WTC11 (cell line): ENCODE measurements around the gene AP1G2. TPM values are rescaled to one million over a fixed set of nuclear protein-coding genes. Genes with fewer than 3 reads are reported as not detected.

ENCODE experiments used
- ATAC-seq: fragments of 200-7000 bp; cut with Tn5 transposase; 2 replicates; pipeline ENCODE4 v1.10.0; 2021; ENCODE audit warnings: mild to moderate bottlenecking, moderate library complexity
- CTCF ChIA-PET: fragments of 300-600 bp; sonication (Branson Sonifier 250); formaldehyde crosslinking; loops from one replicate; lab custom pipeline; 2021; ENCODE audit warnings: antibody characterized with exemption; lab: Charles Lee
- POLR2A ChIA-PET: fragments of 350-600 bp; sonication (Branson Sonifier 250); formaldehyde crosslinking; loops from one replicate; lab custom pipeline; 2021; ENCODE audit warnings: antibody characterized with exemption; lab: Charles Lee
- DNase-seq: peaks from one replicate; pipeline ENCODE4 v3.0.0; 2021; ENCODE audit warnings: low spot score
- H3K27ac Mint-ChIP-seq: 2 replicates; pipeline ENCODE4 v1.8.0; 2021; ENCODE audit warnings: mixed read lengths
- H3K27me3 Mint-ChIP-seq: 2 replicates; pipeline ENCODE4 v1.8.0; 2021; ENCODE audit warnings: low read depth, mild to moderate bottlenecking, moderate library complexity, mixed read lengths
- H3K36me3 Mint-ChIP-seq: 2 replicates; pipeline ENCODE4 v1.8.0; 2021; ENCODE audit warnings: mixed read lengths
- H3K4me1 Mint-ChIP-seq: 2 replicates; pipeline ENCODE4 v1.8.0; 2022; ENCODE audit warnings: mixed read lengths
- H3K4me3 Mint-ChIP-seq: 2 replicates; pipeline ENCODE4 v1.8.0; 2021; ENCODE audit warnings: mild to moderate bottlenecking, moderate library complexity, mixed read lengths
- H3K9me3 Mint-ChIP-seq: 2 replicates; pipeline ENCODE4 v1.8.0; 2021; ENCODE audit warnings: mixed read lengths
- ARID4B ChIP-seq: sonication (generic); formaldehyde crosslinking; IDR thresholded peaks from 2 replicates; pipeline ENCODE4 v1.8.0; 2023; ENCODE audit warnings: missing genetic modification reagents, mild to moderate bottlenecking, borderline replicate concordance
- CDX4 ChIP-seq: fragments of 250-450 bp; sonication (Bioruptor Pico); IDR thresholded peaks from 2 replicates; pipeline ENCODE4 v1.9.0; 2021; ENCODE audit warnings: moderate library complexity, mild to moderate bottlenecking, inconsistent platforms, borderline replicate concordance
- ERG ChIP-seq: fragments of 250-450 bp; sonication (Bioruptor Pico); IDR thresholded peaks from 2 replicates; pipeline ENCODE4 v1.8.0; 2021; ENCODE audit warnings: mild to moderate bottlenecking
- GABPB1 ChIP-seq: sonication (generic); formaldehyde crosslinking; IDR thresholded peaks from 2 replicates; pipeline ENCODE4 v1.8.1; 2023; ENCODE audit warnings: mild to moderate bottlenecking, missing genetic modification reagents
- NR3C1 ChIP-seq: sonication (generic); formaldehyde crosslinking; conservative IDR thresholded peaks from 2 replicates; pipeline ENCODE4 v1.8.1; 2023; ENCODE audit warnings: low read depth, mild to moderate bottlenecking, missing genetic modification reagents
- SOX15 ChIP-seq: fragments of 250-450 bp; sonication (Bioruptor Pico); IDR thresholded peaks from 2 replicates; pipeline ENCODE4 v1.9.0; 2021; ENCODE audit warnings: mild to moderate bottlenecking
- TEAD4 ChIP-seq: sonication (generic); formaldehyde crosslinking; IDR thresholded peaks from 2 replicates; pipeline ENCODE4 v1.8.0; 2022; ENCODE audit warnings: mild to moderate bottlenecking, missing genetic modification reagents
- ZNF121 ChIP-seq: sonication (generic); formaldehyde crosslinking; IDR thresholded peaks from 2 replicates; pipeline ENCODE4 v1.8.0; 2023; ENCODE audit warnings: missing genetic modification reagents
- ZNF416 ChIP-seq: fragments of 250-450 bp; sonication (Bioruptor Pico); IDR thresholded peaks from 2 replicates; pipeline ENCODE4 v1.9.0; 2021; ENCODE audit warnings: mild to moderate bottlenecking, inconsistent platforms
- total RNA-seq: library from RNA; stranded (reverse); gene quantifications from 3 replicates; pipeline ENCODE4 v1.2.3, GENCODE V29; 2021
- TF ChIP-seq, protein P1 (sequence below): sonication (generic); formaldehyde crosslinking; IDR thresholded peaks from 2 replicates; pipeline ENCODE4 v1.8.0; 2022; ENCODE audit warnings: mild to moderate bottlenecking, missing genetic modification reagents
- TF ChIP-seq, protein P2 (sequence below): fragments of 200-600 bp; IDR thresholded peaks from 2 replicates; pipeline ENCODE4 v1.8.0; 2022; ENCODE audit warnings: antibody characterized with exemption

Gene AP1G2
- total RNA-seq, 1 experiment from 2014 or later = 122 TPM

DNA sequence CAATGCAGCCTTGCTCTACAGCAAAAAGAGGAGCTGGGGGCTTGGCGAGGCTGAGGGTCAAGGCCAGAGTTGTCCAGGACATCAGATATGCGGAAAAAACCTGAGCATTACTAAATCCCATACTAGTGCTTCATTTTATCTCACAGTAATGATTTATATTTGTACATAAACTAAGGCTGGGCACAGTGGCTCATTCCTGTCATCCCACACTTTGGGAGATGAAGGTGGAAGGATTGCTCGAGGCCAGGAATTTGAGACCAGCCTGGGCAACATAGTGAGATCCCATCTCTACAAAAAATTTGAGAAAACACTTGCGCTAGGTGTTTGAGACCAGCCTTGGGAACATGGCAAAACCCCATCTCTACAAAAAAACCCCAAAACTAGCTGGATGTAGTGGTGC, 22.6 kb upstream of the AP1G2 start:
- POLR2A ChIA-PET = no interaction called here
- H3K4me3 Mint-ChIP-seq = no peak overlapping the region
- peaks cover 13% of the 10 kb centered on the region for H3K27me3 Mint-ChIP-seq
- H3K36me3 Mint-ChIP-seq = peaks cover 3% of the 10 kb centered on the region; the same call in 1 of the 2 replicates
- no peak overlapping the region for H3K27ac Mint-ChIP-seq
- DNase-seq = no peak
- CTCF ChIA-PET = interaction anchor here (1.1 to 3.6 kb wide), 5 partner anchors 10 to 320 kb away, joined by 4 to 38 read pairs (median 10); partner anchors contain the start of gene JPH4
- H3K9me3 Mint-ChIP-seq = no peaks in the 10 kb centered on the region
- TF ChIP-seq NR3C1 = no peak
- TF ChIP-seq ZNF121 (CRISPR knock-in tag) = 0 out of 2 replicates have a peak, but pooled peaks have one; percentile 24
- TF ChIP-seq SOX15 (CRISPR knock-in tag) = no peak
- ATAC-seq = no peak
- H3K4me1 Mint-ChIP-seq = peaks cover 20% of the 10 kb centered on the region

DNA sequence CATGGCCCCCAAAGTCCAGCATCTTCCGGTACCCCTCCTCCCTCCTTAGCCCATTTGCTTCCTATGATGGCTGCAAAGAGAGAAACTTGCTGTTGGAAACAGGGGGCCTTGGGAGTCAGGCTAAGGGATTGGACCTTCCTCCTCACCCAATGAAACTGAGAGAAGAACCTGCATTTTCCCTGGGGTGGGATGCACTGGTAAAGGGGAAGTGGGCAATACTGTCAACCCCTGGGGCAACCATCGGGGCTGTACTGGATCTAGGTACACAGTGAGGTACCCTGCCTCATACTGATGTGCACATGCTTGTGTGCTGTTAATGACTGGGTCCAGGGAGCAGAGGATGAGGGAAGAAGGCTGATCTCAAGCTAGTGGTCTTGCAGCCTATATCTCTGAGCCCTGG, 22.0 kb upstream of the AP1G2 start:
- Mint-ChIP-seq H3K9me3 (no peaks in the 10 kb centered on the region), H3K4me1 (peaks cover 20% of the 10 kb centered on the region)
- DNase-seq = no peak
- TF ChIP-seq TEAD4 (CRISPR knock-in tag) = no peak
- no peak for TF ChIP-seq ARID4B (CRISPR knock-in tag)
- TF ChIP-seq, protein P1, sequence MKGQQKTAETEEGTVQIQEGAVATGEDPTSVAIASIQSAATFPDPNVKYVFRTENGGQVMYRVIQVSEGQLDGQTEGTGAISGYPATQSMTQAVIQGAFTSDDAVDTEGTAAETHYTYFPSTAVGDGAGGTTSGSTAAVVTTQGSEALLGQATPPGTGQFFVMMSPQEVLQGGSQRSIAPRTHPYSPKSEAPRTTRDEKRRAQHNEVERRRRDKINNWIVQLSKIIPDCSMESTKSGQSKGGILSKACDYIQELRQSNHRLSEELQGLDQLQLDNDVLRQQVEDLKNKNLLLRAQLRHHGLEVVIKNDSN (CRISPR knock-in tag) = no peak
- TF ChIP-seq CDX4 (CRISPR knock-in tag) = no peak
- no peak for TF ChIP-seq ZNF416 (CRISPR knock-in tag)
- TF ChIP-seq, all 79 proteins: peak for 0
- no peak for ATAC-seq
- Mint-ChIP-seq H3K27me3 (peaks cover 13% of the 10 kb centered on the region), H3K36me3 (peaks cover 3% of the 10 kb centered on the region; the same call in 1 of the 2 replicates), H3K27ac (no peak overlapping the region), H3K4me3 (no peak overlapping the region)
- ChIA-PET CTCF (interaction anchor here (0.6 to 2.7 kb wide), 46 partner anchors 8 to 519 kb away, joined by 3 to 103 read pairs (median 5); partner anchors contain the start of genes DHRS4, JPH4 and PCK2), POLR2A (interaction anchor here (1.1 kb wide), 1 partner anchor 42 kb away, joined by 5 read pairs; no protein-coding TSS in a partner anchor)

GRCh38 chr14:23588884-23589598, 21.4 kb upstream of the AP1G2 start:
- CTCF ChIA-PET = interaction anchor here (0.6 to 2.7 kb wide), 65 partner anchors 8 to 552 kb away, joined by 3 to 103 read pairs (median 4); partner anchors contain the start of genes DHRS2, DHRS4, EMC9 and JPH4
- ATAC-seq (peak; percentile 100), DNase-seq (peak; percentile 91)
- Mint-ChIP-seq H3K4me1 (peaks cover 20% of the 10 kb centered on the region), H3K4me3 (no peak overlapping the region), H3K27me3 (peaks cover 16% of the 10 kb centered on the region), H3K9me3 (peaks cover 4% of the 10 kb centered on the region), H3K27ac (no peak overlapping the region), H3K36me3 (peaks cover 5% of the 10 kb centered on the region; the same call in 1 of the 2 replicates)
- no peak for TF ChIP-seq ERG (CRISPR knock-in tag)
- peak; percentile 90 for TF ChIP-seq GABPB1 (CRISPR knock-in tag)
- TF ChIP-seq, protein P2, sequence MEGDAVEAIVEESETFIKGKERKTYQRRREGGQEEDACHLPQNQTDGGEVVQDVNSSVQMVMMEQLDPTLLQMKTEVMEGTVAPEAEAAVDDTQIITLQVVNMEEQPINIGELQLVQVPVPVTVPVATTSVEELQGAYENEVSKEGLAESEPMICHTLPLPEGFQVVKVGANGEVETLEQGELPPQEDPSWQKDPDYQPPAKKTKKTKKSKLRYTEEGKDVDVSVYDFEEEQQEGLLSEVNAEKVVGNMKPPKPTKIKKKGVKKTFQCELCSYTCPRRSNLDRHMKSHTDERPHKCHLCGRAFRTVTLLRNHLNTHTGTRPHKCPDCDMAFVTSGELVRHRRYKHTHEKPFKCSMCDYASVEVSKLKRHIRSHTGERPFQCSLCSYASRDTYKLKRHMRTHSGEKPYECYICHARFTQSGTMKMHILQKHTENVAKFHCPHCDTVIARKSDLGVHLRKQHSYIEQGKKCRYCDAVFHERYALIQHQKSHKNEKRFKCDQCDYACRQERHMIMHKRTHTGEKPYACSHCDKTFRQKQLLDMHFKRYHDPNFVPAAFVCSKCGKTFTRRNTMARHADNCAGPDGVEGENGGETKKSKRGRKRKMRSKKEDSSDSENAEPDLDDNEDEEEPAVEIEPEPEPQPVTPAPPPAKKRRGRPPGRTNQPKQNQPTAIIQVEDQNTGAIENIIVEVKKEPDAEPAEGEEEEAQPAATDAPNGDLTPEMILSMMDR = peak; percentile 68
- POLR2A ChIA-PET = interaction anchor here (0.5 to 1.1 kb wide), 3 partner anchors 43 to 1698 kb away, joined by 3 to 5 read pairs (median 5); no protein-coding TSS in a partner anchor
